GM21825 (cell line): ENCODE data around the gene AXDND1.
"Not testable (repeated sequence)": the region's sequence is repeated elsewhere in the genome, so short reads cannot be mapped to it uniquely, and the experiment has no call there.

Source experiments
- ATAC-seq: cut with Tn5 transposase; IDR thresholded peaks from one replicate; pipeline ENCODE4 v1.9.1; 2021; ENCODE audit warnings: mild to moderate bottlenecking, moderate library complexity; ENCODE audit not compliant: unreplicated experiment

Gene AXDND1

GRCh38 chr1:179361631-179362030, 4.1 kb upstream of the AXDND1 start:
- not testable (repeated sequence) for ATAC-seq

DNA sequence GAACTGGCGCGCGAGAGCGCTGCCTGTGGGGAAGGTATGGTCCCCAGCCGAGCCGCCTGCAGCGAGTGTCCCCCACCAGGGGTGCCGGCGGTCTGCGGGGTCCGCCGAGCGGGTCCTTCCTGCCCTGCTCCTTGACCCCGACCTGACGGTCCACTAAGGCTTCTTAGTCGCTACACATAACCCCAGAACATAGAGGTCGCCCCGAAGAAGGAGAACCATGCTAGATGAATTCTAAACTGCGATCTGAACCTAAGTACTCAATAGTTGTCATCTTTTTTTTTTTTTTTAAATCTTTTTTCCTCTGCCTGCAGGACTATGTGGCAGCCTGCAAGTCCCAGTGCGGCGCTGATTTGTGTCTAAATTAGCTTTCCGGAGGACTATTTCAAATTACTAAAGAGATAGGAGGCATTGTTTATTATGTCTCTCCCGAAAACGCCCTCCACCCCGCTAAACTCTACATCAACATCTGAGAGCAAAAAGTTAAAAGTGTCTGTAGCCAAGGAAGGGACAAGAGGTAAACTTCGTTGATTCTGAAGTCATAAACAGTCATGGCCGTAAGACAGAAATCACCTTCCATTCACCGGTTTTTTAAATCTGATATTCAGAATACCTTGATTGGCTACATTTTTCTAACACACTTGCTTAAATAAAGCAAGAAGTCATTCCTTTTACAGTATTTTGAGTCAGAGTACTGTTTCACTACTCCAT, 476 bp downstream of the AXDND1 start:
- ATAC-seq: peak; percentile 7

- ATAC-seq: peak; percentile 32
Measured at GRCh38 chr1:179369751-179370341, 4.1 kb downstream of the AXDND1 start.

DNA sequence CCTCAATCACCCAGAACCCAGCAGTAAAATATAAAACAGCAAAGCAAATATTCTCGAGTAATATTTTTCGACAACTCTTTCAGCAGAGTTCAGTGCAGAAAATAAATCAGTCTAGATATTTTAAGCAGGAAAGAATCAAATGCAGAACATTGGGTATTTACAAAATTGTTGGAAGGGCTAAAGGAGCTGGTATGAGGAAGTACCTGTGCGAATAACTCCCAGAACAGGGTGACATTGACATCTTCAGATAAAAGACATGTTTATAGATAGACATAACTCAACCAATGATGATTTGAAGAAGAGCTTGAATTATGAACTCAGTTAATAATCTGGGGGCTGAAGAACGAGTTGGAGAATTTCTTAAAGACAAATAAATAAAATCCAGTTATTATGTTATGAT, 6.4 kb downstream of the AXDND1 start:
- no peak for ATAC-seq

- ATAC-seq: no peak
Measured at GRCh38 chr1:179376223-179376622, 10.5 kb downstream of the AXDND1 start.

GRCh38 chr1:179380299-179380698, 14.5 kb downstream of the AXDND1 start:
- ATAC-seq: no peak

DNA sequence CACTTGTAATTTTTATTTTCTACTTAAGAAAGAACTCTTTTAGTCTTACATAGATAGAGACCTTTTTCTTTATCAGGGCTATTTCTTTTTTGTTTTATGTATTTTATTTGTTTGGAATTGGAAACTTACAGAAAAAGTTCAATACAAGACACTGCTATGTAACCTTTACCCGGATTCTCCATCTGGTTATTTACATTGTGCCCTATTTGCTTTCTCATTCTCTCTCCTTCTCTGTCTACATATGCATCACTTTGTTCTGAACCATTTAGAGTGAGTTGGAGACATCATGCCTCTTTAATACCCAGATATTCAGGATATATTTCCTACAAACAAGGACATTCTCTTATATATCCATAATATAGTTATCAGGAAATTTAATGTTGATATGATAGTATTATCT, 18.3 kb downstream of the AXDND1 start:
- no peak for ATAC-seq

DNA sequence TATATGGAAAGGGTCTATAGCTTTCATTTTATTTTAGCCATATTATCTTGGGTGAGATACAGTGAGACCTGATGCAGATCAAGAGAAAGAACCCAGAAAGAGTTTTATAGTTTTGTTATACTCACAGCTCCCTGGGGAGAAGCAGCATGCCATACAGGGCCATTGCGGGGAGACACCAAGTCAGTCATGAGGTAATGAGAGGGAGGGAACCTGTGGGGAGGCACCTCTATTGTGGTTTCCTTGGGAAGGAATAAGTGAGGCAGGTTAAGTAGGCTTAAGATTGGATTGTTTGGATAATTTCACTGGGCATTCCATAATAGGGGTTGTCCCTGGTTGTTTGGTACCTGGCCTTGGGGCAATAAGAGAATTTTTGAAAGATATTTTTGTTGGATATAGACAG, 19.7 kb downstream of the AXDND1 start:
- no peak for ATAC-seq

- ATAC-seq: no peak
Measured at GRCh38 chr1:179393721-179394120, 27.9 kb downstream of the AXDND1 start.

DNA sequence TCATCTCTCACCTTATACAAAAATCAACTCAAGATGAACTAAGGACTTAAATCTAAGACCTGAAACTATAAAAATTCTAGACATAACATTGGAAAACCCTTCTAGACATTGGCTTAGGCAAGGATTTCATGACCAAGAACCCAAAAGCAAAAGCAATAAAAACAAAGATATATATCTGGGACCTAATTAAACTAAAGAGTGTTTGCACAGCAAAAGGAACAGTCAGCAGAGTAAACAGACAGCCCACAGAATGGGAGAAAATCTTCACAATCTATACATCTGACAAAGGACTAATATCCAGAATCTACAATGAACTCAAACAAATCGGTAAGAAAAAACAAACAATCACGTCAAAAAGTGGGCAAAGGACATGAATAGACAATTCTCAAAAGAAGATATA, 33.6 kb downstream of the AXDND1 start:
- ATAC-seq: not testable (repeated sequence)

GRCh38 chr1:179417760-179418159, 52.0 kb downstream of the AXDND1 start:
- not testable (repeated sequence) for ATAC-seq

- ATAC-seq: not testable (repeated sequence)
Measured at GRCh38 chr1:179418706-179419105, 52.9 kb downstream of the AXDND1 start.

DNA sequence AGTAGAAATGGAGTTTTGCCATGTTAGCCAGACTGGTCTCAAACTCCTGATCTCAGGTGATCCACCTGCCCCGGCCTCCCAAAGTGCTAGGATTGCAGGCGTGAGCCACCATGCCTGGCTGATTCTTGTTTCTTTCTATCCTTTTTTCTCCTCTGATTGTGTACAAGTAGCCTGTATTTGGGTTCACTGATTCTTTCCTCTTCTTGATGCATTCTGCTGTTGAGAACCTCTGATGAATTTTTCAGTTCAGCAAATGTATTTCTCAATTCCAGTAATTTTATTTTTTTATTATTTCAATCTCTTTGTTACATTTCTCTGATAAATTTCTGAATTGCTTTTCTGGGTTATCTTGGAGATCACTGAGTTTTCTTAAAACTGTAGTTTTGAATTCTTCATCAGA, 58.8 kb downstream of the AXDND1 start:
- no peak for ATAC-seq

- no peak for ATAC-seq
Measured at GRCh38 chr1:179425186-179425585, 59.4 kb downstream of the AXDND1 start.

GRCh38 chr1:179437171-179437570, 71.4 kb downstream of the AXDND1 start:
- no peak for ATAC-seq

GRCh38 chr1:179439646-179440045, 73.9 kb downstream of the AXDND1 start:
- ATAC-seq: not testable (repeated sequence)

DNA sequence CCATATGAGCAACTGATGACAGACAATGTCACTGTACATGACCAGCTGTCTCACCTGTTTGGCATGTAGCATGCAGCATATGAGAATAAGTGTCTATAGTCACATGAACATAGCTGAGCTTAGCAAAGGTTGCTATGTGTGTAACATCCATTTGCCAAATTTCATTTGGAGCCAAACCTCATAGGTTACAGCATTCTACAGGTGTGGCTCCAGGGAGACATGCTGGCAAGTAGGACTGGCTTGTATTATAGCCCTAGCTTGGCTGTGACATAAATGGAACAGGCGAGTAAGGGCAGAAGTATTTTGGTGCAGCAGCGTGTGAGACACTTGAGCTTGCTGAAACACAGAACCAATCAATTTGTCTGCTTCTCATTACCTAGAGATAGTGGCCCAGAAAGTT, 74.5 kb downstream of the AXDND1 start:
- not testable (repeated sequence) for ATAC-seq

- no peak for ATAC-seq
Measured at GRCh38 chr1:179440971-179441370, 75.2 kb downstream of the AXDND1 start.

DNA sequence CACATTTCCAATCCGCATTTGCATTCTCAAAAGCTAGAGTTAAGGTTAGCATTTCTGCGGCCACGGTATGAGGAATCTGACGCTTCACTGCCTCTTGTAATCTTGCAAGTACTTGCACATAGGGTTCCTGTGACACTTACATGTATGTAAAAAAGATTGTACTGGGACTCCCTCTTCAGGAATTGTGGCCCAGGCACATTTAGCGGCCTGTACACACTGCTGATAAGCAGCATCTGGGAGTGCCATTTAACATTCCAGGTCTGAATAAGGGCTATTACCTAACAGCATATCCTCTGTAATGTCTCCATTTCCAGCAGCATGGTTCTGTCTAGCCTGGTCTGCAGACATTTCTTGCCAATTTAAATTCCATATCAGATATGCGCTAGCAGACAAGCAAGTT, 75.7 kb downstream of the AXDND1 start:
- no peak for ATAC-seq

DNA sequence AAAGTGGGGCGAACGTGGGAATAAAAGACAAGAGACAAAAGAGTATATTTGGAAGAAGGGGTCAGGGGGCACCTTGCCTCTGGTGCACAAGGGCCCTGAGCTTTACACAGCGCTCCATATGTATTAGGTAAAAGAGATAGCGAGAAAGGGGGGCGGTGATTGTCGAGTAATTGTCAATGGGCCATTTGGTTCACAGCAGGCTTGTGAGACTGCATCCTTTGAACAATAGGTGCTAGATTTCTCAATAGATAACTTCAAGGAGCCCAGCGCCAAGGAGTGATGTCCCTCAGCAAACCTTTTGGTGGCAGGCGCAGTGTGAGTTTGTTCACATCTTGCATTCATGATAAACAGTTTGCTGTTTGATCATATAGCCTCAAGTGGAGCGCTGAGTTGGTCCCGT, 77.1 kb downstream of the AXDND1 start:
- ATAC-seq: not testable (repeated sequence)

DNA sequence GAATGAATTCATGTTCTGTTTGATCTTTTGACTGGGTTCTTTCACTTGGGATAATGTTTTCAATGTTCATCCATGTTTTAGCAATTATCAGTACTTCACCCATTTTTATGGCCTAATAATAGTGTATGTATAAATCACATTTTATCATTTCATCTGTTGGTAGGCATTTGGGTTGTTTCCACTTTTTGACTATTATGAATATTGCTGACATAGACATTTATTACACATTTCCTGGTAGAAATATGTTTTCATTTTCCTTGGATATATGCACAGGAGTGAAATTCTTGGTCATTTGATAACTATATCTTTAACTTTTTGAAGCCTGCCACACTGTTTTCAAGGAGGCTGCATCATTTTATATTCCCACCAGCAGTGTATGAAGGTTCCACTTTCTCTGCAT, 79.8 kb downstream of the AXDND1 start:
- ATAC-seq: no peak

GRCh38 chr1:179447489-179447888, 81.7 kb downstream of the AXDND1 start:
- no peak for ATAC-seq
